H1 (cell line): ENCODE results near the gene PRF1.

Experiments used
- BACH1 ChIP-seq: IDR thresholded peaks from 2 replicates; pipeline ENCODE4 v1.6.1; 2012; ENCODE audit warnings: low read length, improper control_type of control experiment
- BCL11A ChIP-seq, 2 experiments: IDR thresholded peaks; one replicate each; pipeline ENCODE4 v1.6.1; 2011; ENCODE audit warnings: low read depth in 2 of 2, low read length in 2 of 2, mild to moderate bottlenecking in 2 of 2
- CHD2 ChIP-seq: IDR thresholded peaks from 2 replicates; pipeline ENCODE4 v1.6.1; 2012; ENCODE audit warnings: low read length, improper control_type of control experiment
- CTBP2 ChIP-seq: IDR thresholded peaks from 2 replicates; pipeline ENCODE4 v1.7.0; 2011; ENCODE audit warnings: borderline replicate concordance, mild to moderate bottlenecking, moderate library complexity, mixed read lengths, low read length; ENCODE audit not compliant: insufficient read depth, insufficient read length
- CTCF ChIP-seq, 3 experiments: IDR thresholded peaks; 1 replicate in 2 of 3; 2 replicates in 1 of 3; pipeline versions ENCODE4 v1.5.1 to v1.6.1; 2011; ENCODE audit warnings: low read length in 3 of 3, mild to moderate bottlenecking in 3 of 3, inconsistent platforms in 2 of 3, low read depth in 1 of 3, moderate library complexity in 1 of 3; ENCODE audit not compliant: insufficient read depth in 1 of 3; ENCODE audit errors: control extremely low read depth in 1 of 3
- GABPA ChIP-seq: IDR thresholded peaks from 2 replicates; pipeline ENCODE4 v1.6.1; 2011; ENCODE audit warnings: mild to moderate bottlenecking, low read length, moderate library complexity, borderline replicate concordance; ENCODE audit not compliant: insufficient read depth
- GTF2F1 ChIP-seq: IDR thresholded peaks from 2 replicates; pipeline ENCODE4 v1.6.1; 2012; ENCODE audit warnings: low read depth, low read length, improper control_type of control experiment, borderline replicate concordance
- JUN ChIP-seq: IDR thresholded peaks from 2 replicates; pipeline ENCODE4 v1.6.1; 2011; ENCODE audit warnings: low read depth, mild to moderate bottlenecking, improper control_type of control experiment, low read length
- KDM5A ChIP-seq: fragments of 200-600 bp; IDR thresholded peaks from 2 replicates; pipeline ENCODE4 v1.7.1; 2012; ENCODE audit warnings: mild to moderate bottlenecking, low read length, inconsistent platforms, mixed read lengths
- POLR2A ChIP-seq, 2 experiments: IDR thresholded peaks; 1 replicate in 1 of 2; 2 replicates in 1 of 2; pipeline ENCODE4 v1.6.1; 2011; ENCODE audit warnings: low read depth in 2 of 2, low read length in 2 of 2, mild to moderate bottlenecking in 2 of 2; ENCODE audit errors: control extremely low read depth in 1 of 2
- RAD21 ChIP-seq, 2 experiments: IDR thresholded peaks in 1 of 2; conservative IDR thresholded peaks in 1 of 2; 2 replicates each; pipeline ENCODE4 v1.6.1; 2011; ENCODE audit warnings: low read depth in 2 of 2, low read length in 2 of 2, improper control_type of control experiment in 1 of 2, inconsistent platforms in 1 of 2, mild to moderate bottlenecking in 1 of 2, moderate library complexity in 1 of 2
- RNF2 ChIP-seq: fragments of 200-900, 300-1000 bp; sonication (generic); IDR thresholded peaks from 2 replicates; pipeline ENCODE4 v1.7.1; 2016; ENCODE audit warnings: borderline replicate concordance, low read depth, mild to moderate bottlenecking, antibody characterized with exemption, low read length; ENCODE audit not compliant: poor library complexity, severe bottlenecking; ENCODE audit errors: missing control alignments
- TCF12 ChIP-seq: IDR thresholded peaks from 2 replicates; pipeline ENCODE4 v1.6.1; 2011; ENCODE audit warnings: low read depth, mild to moderate bottlenecking, low read length
- ZNF274 ChIP-seq: IDR thresholded peaks from 2 replicates; pipeline ENCODE4 v1.7.0; 2012; ENCODE audit warnings: low read length, borderline replicate concordance; ENCODE audit errors: extremely low read depth

DNA sequence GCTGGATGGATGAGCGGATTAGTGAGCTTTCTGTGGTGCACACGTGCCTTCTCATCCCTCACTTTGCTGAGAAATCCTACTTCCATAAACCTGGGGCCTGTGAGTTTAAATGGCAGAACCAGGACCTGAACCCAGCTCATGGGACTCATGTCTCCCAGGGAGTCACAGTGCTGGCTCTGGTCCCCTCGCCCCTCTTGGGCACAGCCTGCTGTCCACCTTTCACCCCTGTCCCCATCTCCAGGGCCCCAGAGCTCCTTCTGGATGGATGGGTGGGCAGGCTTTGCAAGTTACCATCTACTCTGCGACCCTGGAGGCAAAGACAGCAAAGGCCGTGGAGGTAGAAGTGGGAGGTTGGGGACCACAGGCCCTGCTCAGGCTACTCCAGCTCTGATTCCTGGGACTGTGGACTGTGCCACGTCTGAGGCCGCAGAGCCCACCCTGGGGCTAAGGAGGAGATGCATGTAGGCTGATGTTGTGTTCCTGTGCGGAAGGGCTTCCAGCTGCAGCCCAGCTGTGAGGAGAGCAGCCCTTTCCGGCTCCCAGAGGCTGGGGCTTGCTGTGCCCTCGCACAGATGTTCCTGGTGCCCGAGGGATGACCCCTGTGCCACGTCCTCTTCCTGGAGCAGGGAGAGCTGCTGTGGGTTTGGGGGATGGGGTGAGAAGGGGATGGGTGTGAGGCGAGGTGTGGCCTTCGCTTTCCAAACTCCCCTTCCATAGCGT, 40.3 kb downstream of the PRF1 start:
- no peak for TF ChIP-seq GTF2F1
- no peak for TF ChIP-seq CHD2
- no peak for TF ChIP-seq GABPA
- TF ChIP-seq ZNF274: no peak
- TF ChIP-seq TCF12: no peak
- no peak for TF ChIP-seq CTBP2
- TF ChIP-seq CTCF (IDR thresholded peaks at IDR 0.05; ENCODE audit: control extremely low read depth in 1 of 3, insufficient read depth in 1 of 3, low read depth in 1 of 3, low read length in 3 of 3): no peak
- TF ChIP-seq JUN: no peak
- no peak for TF ChIP-seq POLR2A (IDR thresholded peaks at IDR 0.05; ENCODE audit: control extremely low read depth in 1 of 2, low read depth in 2 of 2, low read length in 2 of 2)
- TF ChIP-seq BACH1: no peak
- no peak for TF ChIP-seq RNF2
- no peak for TF ChIP-seq KDM5A
- TF ChIP-seq RAD21 (IDR thresholded peaks at IDR 0.05 in 1 of 2, conservative IDR thresholded peaks at IDR 0.05 in 1 of 2; ENCODE audit: low read depth in 2 of 2, low read length in 2 of 2): no peak
- no peak for TF ChIP-seq BCL11A (IDR thresholded peaks at IDR 0.05; ENCODE audit: low read depth in 2 of 2, low read length in 2 of 2)
